T1000 (cell line): ENCODE data around the gene TGFB2.

Experiments
- DNase-seq: peaks from one replicate; lab custom pipeline; 2025; ENCODE audit warnings: mixed read lengths; lab: John Stamatoyannopoulos, UW

The TGFB2 gene

GRCh38 chr1:218462587-218462986 is 117.5 kb downstream of the TGFB2 start:
- no peak for DNase-seq

DNA sequence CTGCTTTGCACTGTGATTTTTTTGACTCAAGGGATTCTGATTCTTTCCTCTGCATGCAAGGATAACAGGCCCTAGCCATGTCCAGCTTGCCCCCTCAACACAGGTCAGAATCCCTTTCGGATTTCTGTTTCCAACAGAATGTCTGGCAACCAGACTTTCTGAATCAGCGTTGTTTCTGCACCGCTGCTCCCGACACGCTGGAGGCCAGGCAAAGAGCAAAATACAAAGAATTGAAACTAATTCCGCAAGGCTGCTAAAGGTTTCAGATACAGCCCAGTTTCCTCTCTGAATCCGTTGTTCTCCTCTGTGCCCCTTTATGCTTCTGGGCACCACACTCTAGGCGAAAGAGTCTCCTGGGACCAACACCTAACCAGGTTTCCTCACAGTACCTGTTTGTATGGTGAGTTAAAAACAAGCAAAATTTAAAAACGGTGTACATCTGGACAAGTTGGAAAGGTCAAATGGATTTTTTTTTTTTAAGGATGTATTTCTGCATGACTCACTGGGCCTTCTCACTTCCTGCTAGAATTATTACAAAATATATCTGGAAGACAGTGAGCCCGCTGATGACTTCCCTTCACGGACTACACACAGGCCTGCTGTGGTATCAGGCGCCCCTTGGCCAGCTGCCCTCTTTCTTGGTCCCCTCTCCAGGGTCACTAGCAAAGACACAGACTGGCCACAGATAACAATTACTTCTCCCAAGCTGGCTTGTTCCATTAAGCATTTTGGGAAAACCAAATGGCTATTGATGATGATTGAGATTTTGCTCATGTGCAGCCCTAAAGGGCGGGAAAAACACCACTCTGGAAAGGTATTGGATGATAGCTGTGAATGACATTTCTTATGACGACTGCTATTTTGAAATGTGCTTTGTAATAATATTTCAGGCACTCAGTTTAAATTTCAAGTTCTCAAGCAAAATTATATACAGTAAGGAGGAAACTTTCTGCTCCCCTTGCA is 118.3 kb downstream of the TGFB2 start:
- DNase-seq = no peak

DNA sequence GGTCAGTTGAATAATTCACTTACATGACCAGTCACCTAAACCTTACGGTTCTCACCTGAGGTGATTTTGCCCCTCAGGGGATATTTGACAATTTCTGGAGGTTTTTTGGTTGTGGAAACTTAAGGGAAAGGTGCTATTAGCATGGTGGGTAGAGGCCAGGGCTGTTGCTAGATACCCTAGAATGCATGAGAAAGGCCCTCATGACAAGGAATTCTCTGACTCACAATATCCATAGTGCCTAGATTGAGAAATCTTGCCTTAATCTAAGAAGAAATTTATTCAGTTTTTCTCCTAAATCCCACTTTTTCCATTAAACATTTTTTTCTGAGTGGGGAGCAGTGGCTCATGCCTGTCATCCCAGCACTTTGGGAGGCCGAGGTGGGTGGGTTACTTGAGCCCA is 119.7 kb downstream of the TGFB2 start:
- DNase-seq = no peak

DNA sequence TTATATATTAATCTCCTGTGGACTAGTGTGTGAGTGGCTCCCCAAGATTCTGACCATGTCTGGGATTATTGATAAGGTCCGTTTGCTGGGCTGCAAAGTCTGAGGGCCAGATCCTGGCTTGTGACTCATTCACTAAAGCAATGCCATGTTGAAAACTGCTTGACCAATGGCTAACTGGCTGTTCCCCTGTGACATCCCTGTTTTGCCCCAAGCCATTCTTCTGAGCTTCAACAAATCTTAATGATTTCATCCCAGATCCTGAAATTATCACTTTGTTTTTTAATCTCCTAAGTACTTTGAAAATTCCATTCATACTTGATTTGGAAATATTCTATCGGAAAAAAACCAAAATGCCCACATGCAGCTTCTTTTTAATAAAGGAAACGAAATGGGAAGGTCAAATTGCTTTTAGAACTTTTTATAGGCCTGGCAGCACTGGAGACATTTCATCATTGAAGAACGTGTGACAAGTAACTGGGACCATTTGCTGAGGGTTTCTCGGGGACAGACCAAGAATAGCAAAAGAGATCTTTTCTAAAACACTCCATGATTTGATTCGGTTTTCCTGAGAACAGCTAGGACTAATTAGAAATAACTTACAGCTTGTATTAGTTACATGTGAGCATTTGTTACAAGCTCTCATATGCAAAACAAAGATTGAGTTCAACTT is 121.3 kb downstream of the TGFB2 start:
- no peak for DNase-seq

DNA sequence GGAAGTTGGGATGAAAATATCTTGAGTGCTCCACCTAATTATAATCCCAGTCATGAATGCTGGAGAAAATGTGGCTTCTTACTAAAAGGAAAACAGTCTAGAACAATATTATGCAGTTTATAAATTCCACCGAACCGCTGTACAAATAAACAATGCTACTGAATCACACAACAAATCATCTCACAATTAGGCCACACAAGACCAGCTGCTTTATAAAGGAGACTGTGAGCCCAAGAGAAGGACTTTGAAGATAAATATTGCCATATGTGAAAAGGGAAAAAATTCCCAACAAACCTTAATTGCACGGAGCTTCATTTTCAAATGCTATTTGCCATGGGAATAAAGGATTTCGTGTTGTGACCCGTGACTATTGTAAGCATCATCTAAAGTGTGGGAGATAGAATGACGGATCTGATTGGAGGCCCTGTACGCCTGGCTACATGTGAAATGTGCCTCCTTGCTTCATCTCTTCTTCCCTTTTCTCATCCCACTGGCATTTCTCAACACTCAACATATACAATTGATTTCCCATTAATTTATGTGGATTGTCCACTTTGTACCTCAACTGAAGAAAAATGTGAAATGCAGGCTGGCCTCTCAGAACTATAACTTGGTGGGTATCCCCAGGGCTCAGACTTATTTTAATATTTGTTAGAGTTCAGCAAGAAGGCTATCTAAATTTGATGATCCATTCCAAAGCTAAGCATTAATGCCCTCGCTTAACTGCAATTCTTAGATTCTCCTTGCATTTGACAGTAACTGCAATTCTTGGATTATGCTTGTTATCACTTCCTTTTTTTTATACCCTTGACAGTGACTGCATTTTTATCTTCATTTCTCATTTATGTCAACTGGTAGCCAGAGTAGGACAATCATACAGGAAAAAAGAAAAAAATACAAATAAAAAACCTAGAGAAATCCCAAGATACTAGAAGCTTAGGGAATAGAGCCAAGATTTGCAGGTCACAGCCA is 122.3 kb downstream of the TGFB2 start:
- DNase-seq = no peak

- DNase-seq = no peak
Observed at GRCh38 chr1:218468711-218469110, 123.6 kb downstream of the TGFB2 start.

GRCh38 chr1:218472885-218473284 is 127.7 kb downstream of the TGFB2 start:
- no peak for DNase-seq

DNA sequence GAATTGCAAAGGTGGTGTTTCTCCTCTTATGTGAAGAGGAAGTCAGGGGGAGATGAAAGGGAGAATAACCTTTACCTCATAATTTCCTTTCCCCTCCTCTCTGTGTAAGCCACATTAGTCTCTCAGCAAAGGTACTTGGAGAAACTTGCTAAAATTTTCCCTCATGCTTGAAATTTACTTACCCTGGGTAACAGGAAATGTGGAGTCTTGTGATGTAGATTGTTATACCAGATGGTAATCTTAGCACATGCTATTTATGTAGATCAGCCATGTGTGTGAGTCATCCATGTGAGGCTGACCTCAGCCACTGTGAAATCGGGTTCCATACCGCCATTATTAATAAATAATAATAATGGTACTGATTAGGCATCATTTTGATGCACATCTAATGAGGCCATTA is 128.4 kb downstream of the TGFB2 start:
- no peak for DNase-seq

- no peak for DNase-seq
Observed at GRCh38 chr1:218474128-218474527, 129.0 kb downstream of the TGFB2 start.

DNA sequence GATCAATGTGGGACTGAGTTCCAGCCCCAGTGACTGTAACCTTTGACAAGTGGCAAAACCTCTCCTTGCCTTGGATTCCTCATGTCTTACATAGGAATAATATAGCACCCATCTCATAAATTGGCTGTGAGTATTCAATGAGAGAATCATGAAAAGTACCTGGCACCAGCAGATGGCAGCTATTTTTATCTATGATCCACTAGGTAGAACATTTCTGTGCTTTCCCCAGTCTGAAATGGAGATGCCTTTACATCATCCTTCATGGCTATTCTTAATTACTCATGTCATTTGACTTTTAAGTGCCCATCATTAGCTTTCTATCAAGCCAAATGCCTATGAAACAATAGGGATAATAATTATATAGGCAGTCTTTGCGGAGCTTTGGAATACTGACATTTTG is 130.1 kb downstream of the TGFB2 start:
- DNase-seq = no peak

DNA sequence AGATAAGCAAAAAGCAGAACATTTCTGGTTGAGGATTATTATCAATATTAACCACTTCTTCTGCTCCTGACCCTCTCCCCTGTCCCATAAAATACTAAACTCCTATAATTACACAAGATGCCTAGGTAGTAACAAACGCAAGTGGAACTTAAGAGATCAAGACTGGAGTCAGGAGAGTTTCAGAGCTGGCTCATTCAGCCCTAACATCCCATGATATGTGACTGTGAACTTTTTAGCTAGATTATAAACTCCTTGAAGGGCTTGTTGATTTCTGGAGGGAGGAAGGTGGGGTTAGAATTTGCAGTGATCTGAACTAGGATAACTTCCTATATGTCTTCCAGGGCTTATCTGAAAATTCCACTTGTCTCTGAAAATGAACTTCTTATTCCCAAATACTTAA is 130.6 kb downstream of the TGFB2 start:
- no peak for DNase-seq

- no peak for DNase-seq
Observed at GRCh38 chr1:218476385-218476784, 131.2 kb downstream of the TGFB2 start.

- DNase-seq = no peak
Observed at GRCh38 chr1:218478336-218478735, 133.2 kb downstream of the TGFB2 start.

- no peak for DNase-seq
Observed at GRCh38 chr1:218479436-218480115, 134.4 kb downstream of the TGFB2 start.

DNA sequence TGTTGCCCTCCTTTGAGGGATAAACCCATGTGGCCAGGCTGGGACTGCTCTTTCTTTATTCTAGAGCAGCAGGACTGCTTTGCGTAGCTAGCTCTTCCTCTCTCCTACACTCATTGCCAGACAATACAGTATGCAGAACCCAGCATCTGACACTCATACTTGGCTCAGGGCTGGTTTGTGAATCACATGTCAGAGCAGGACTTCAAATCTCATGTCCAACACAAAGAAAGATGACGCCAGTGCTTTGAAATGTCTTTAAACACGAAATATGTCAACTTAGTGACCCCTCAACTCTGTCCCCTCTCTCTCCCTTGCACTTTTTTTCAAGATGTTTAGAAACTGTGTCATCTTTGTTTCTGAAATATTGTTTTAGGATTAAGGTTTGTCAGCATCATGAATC is 135.0 kb downstream of the TGFB2 start:
- DNase-seq = peak; percentile 40

DNA sequence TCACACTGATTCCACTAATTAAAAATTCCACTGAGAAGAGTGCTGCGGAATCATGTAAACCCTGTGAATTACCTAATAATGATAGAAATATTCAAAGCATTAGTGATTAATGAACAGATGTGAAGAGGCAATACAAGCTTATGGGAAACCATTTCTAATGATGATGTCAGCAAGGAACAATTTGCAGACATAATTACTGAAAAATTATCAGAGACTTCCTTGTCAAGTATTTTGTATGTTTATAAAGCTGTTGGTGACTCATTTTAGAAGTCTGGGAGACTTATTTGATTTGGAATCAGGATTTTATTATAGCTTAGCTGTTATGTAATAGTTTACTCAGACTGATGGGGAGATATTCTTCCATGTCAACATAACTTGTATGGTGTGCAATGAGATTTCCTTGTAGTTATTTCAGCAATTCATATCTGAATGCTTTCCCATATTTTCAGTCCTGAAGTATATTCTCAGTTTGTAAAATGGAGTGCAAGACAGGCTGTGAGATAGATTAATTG is 135.5 kb downstream of the TGFB2 start:
- DNase-seq = no peak

GRCh38 chr1:218481116-218481775 is 136.1 kb downstream of the TGFB2 start:
- no peak for DNase-seq

DNA sequence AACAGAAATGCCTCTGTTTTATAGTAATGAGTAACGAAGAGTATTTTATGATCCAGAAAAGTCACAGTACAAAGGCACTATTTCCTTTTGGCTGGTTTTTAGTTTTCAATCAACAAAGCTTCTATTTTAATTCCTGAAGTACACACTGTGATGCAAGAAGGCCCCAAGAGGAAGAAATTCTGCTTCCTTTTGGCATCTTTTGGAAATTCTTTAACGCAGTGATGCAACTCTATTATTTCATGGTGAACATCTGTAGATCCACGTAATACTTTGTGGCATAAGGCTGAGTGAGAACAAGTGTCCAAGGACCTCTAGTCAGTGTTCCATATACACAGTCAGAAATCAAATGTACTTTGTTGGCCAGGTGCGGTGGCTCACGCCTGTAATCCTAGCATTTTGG is 137.5 kb downstream of the TGFB2 start:
- no peak for DNase-seq

- no peak for DNase-seq
Observed at GRCh38 chr1:218485241-218485928, 140.2 kb downstream of the TGFB2 start.

DNA sequence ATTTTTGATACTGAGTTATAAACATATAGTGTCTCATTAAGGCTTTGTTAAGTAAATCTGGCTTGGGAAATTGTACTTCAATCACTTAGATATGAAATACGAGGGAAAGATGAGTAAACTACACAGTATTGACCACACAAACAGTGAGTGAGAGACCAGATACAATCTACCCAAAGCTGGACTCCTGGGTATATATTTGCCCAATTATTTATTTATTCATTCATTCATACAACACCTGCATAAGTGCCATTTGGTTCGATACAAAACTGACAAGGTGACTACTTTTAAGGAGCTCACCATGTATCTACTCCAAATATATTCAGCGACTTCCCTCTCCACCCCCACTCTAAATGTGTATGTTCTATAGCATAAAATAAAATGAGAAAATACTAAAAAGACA is 143.4 kb downstream of the TGFB2 start:
- DNase-seq = no peak
